Psoas muscle (tissue), 8 donors: Measurements from ENCODE around the gene DDN. TPM values are rescaled to one million over a fixed set of nuclear protein-coding genes. Genes with fewer than 3 reads are reported as not detected.

Experiments
- ATAC-seq, 4 donors: fragments of 200-7000 bp; cut with Tn5 transposase; one replicate each; pipeline ENCODE4 v1.9.1; 2020; ENCODE audit warnings: moderate library complexity in 3 of 4, mild to moderate bottlenecking in 2 of 4
- DNase-seq, 2 donors: peaks; one replicate each; pipeline ENCODE4 v3.0.0-alpha.2; 2020
- H3K27ac ChIP-seq: fragments of 200-600 bp; one replicate; pipeline ENCODE4 v1.8.0; 2022
- H3K27me3 ChIP-seq, 3 donors: fragments of 200-600 bp in 1 of 3; one replicate each; pipeline versions ENCODE4 v1.6.1 to v1.8.0; 2013 to 2022; ENCODE audit warnings: low read length in 2 of 3, mild to moderate bottlenecking in 2 of 3, moderate library complexity in 1 of 3; ENCODE audit not compliant: insufficient read depth in 3 of 3
- H3K36me3 ChIP-seq, 2 donors: fragments of 200-600 bp in 1 of 2; one replicate each; pipeline versions ENCODE4 v1.6.1 to v1.8.0; 2013 to 2022; ENCODE audit warnings: low read depth in 1 of 2, mild to moderate bottlenecking in 1 of 2, moderate library complexity in 1 of 2; ENCODE audit not compliant: insufficient read depth in 1 of 2
- H3K4me1 ChIP-seq: fragments of 200-600 bp; one replicate; pipeline ENCODE4 v1.8.0; 2022
- H3K4me3 ChIP-seq: fragments of 200-600 bp; one replicate; pipeline ENCODE4 v1.8.0; 2022; ENCODE audit warnings: mild to moderate bottlenecking
- H3K9me3 ChIP-seq: fragments of 200-600 bp; one replicate; pipeline ENCODE4 v1.8.0; 2022
- WGBS, 3 donors: extraction: QIAGEN DNeasy Blood & Tissue Kit; methylation state at CpG; one replicate each; pipeline versions ENCODE4 v1.1.6 to v1.1.7; 2013; 5-methylcytosine and 5-hydroxymethylcytosine counted together
- intact Hi-C, 2 donors: fragments of 100-400 bp; cut with DNase I; formaldehyde crosslinking; loops; one replicate each; pipeline versions ENCODE4 v1.11.0 to v1.14.2; 2022
- polyA plus RNA-seq, 3 donors: library from polyadenylated mRNA; stranded (reverse); fragments of 200-250 nt; gene quantifications; one replicate each; pipeline ENCODE4 v1.2.3, GENCODE V29; 2013
- total RNA-seq, 4 donors: library from RNA; stranded (reverse); fragmentation: NEBNext Ultra II Directional in 2 of 4; extraction: Animal tissue kit (Norgen Biotek cat#: 25700) in 2 of 4; gene quantifications; one replicate each; pipeline versions ENCODE4 v1.2.1 to v1.2.4, GENCODE V29; 2021 to 2023
- TF ChIP-seq, protein P1 (sequence below): fragments of 200-600 bp; IDR thresholded peaks from one replicate; pipeline ENCODE4 v1.8.0; 2022; ENCODE audit warnings: antibody characterized with exemption
- donor health status: healthy with polysubstance abuse.
- donor health status: DM: no; HTN: no; CAD: no; lungs with moderate emphysema.
- donor health status: Bipolar disorder and iron deficiency.
- donor health status: healthy.
- donor health status: DM: yes; HTN: yes; CAD: no.
- donor health status: DM: no; HTN: no; CAD: no.
- donor health status: DM: no; HTN: no; CAD: no.
- donor health status: DM: yes; HTN: yes; CAD: no.

The DDN gene
- total and polyA plus RNA-seq, 7 donors = 11.2 to 485 (median 72.6) TPM

- Histone ChIP-seq H3K27ac (no peak overlapping the region), H3K36me3 (no peaks in the 10 kb centered on the region), H3K27me3 (peaks cover 0 to 57% (median 32%) of the 10 kb centered on the region in 3 donors), H3K9me3 (no peaks in the 10 kb centered on the region), H3K4me3 (no peak overlapping the region), H3K4me1 (no peaks in the 10 kb centered on the region)
- TF ChIP-seq, protein P1, sequence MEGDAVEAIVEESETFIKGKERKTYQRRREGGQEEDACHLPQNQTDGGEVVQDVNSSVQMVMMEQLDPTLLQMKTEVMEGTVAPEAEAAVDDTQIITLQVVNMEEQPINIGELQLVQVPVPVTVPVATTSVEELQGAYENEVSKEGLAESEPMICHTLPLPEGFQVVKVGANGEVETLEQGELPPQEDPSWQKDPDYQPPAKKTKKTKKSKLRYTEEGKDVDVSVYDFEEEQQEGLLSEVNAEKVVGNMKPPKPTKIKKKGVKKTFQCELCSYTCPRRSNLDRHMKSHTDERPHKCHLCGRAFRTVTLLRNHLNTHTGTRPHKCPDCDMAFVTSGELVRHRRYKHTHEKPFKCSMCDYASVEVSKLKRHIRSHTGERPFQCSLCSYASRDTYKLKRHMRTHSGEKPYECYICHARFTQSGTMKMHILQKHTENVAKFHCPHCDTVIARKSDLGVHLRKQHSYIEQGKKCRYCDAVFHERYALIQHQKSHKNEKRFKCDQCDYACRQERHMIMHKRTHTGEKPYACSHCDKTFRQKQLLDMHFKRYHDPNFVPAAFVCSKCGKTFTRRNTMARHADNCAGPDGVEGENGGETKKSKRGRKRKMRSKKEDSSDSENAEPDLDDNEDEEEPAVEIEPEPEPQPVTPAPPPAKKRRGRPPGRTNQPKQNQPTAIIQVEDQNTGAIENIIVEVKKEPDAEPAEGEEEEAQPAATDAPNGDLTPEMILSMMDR = no peak
- DNase-seq = no peak
- no peak for ATAC-seq
- WGBS, 3 donors = 51 to 62% (median 58%) methylated on average over 8 of the region's 8 CpGs
- intact Hi-C loops = no loop called here
These were observed 29.9 kb downstream of the DDN start for GRCh38 chr12:48969160-48969771.

GRCh38 chr12:48968467-48968866, 30.7 kb downstream of the DDN start:
- H3K27ac ChIP-seq = no peak overlapping the region
- H3K36me3 ChIP-seq = no peaks in the 10 kb centered on the region
- TF ChIP-seq, protein P1 = no peak
- intact Hi-C loops = no loop called here
- H3K4me1 ChIP-seq = no peaks in the 10 kb centered on the region
- H3K4me3 ChIP-seq = no peak overlapping the region
- DNase-seq (no peak), ATAC-seq (no peak)
- peaks cover 0 to 49% (median 26%) of the 10 kb centered on the region in 3 donors for H3K27me3 ChIP-seq
- WGBS, 3 donors = 77 to 88% (median 85%) methylated on average over 3 of the region's 3 CpGs
- H3K9me3 ChIP-seq = no peaks in the 10 kb centered on the region

GRCh38 chr12:48967991-48968390, 31.2 kb downstream of the DDN start:
- Histone ChIP-seq H3K36me3 (no peaks in the 10 kb centered on the region), H3K9me3 (no peaks in the 10 kb centered on the region), H3K27me3 (peaks cover 0 to 44% (median 25%) of the 10 kb centered on the region in 3 donors), H3K4me3 (no peak overlapping the region), H3K4me1 (no peaks in the 10 kb centered on the region), H3K27ac (no peak overlapping the region)
- 52 to 62% (median 58%) methylated on average over 7 of the region's 7 CpGs for WGBS, 3 donors
- ATAC-seq (no peak), DNase-seq (no peak)
- TF ChIP-seq, protein P1 = no peak
- intact Hi-C loops = no loop called here

DNA sequence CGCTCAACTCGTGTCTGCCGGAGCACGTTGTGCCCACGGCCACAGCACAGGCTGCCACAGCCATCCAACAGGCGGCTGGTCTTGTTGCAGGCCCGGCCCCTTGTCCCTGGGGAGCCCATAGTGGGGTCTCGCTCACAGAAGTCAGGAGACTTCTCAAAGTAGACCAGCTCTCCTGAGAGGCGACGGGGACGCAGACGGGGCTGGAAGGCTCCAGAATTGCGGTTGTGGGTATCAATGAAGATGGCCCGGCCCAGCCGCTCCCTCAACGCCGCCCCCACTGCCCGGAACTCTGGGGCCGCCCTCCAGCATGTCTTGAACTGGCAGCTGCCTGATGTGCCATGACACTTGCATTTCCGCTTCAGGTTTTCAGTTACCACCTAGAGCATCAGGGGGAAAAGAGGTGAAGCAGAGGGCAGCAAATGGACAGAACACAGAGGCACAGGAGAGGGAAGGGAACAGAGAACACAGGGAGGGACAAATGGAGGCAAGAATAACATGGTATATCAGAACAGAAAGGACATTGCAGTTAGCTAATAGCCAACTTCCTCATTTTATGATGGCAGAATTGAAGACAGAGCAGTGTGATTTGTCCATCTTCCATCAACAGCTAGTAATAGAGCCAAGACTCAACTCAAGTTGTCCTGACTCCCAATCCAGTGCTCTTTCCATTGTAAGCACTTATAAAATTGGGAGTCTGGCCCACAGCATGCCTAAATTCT, 32.8 kb downstream of the DDN start:
- Histone ChIP-seq H3K9me3 (no peaks in the 10 kb centered on the region), H3K36me3 (no peaks in the 10 kb centered on the region), H3K27ac (no peak overlapping the region), H3K27me3 (peaks cover 0 to 37% (median 14%) of the 10 kb centered on the region in 3 donors), H3K4me3 (no peak overlapping the region), H3K4me1 (no peaks in the 10 kb centered on the region)
- ATAC-seq (no peak), DNase-seq (no peak)
- TF ChIP-seq, protein P1 = no peak
- intact Hi-C loops = no loop called here
- WGBS, 3 donors = 48 to 56% (median 53%) methylated on average over 18 to 20 of the region's 20 CpGs
